ENCODE results near the gene PDLIM5.
"Not testable (repeated sequence)": the region's sequence is repeated elsewhere in the genome, so short reads cannot be mapped to it uniquely, and the experiment has no call there.

The PDLIM5 gene

DNA sequence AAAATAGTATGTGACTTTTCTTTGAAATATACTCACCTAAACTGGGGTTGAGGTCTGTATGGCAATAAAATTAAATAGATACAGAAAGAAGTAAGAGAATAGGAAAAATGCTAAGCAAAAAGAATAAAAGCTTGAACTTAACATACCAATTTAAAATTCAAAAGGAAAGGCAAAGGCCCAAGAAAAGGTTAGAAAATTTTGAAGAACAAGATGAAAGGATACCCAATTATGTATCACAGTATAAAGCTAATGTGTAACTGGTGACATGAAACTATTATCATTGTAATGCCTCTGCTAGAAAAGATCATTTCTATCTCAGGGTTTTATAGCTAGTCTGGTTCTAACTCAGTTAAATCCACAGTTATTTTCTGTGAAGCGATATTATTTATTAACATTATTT is 99.1 kb downstream of the PDLIM5 start:
- no peak overlapping the region for H3K4me2 ChIP-seq (ENCODE audit: low read depth, low read length, poor library complexity, severe bottlenecking)
- H3K9ac ChIP-seq (ENCODE audit: low read depth, low read length, poor library complexity, severe bottlenecking), result no peak overlapping the region
- H3K27me3 ChIP-seq (ENCODE audit: insufficient read depth, low read length, poor library complexity, severe bottlenecking), result no peaks in the 10 kb centered on the region
- no peaks in the 10 kb centered on the region for H3F3A ChIP-seq (ENCODE audit: low read depth)
- H4K20me1 ChIP-seq (ENCODE audit: insufficient read depth, low read length, poor library complexity, severe bottlenecking), result no peaks in the 10 kb centered on the region
- H3K9me3 ChIP-seq (ENCODE audit: insufficient read depth, low read depth, low read length), result no peaks in the 10 kb centered on the region
- peaks cover 38% of the 10 kb centered on the region for H3K4me1 ChIP-seq (ENCODE audit: insufficient read depth, low read length, poor library complexity, severe bottlenecking)
- TF ChIP-seq, protein P1, sequence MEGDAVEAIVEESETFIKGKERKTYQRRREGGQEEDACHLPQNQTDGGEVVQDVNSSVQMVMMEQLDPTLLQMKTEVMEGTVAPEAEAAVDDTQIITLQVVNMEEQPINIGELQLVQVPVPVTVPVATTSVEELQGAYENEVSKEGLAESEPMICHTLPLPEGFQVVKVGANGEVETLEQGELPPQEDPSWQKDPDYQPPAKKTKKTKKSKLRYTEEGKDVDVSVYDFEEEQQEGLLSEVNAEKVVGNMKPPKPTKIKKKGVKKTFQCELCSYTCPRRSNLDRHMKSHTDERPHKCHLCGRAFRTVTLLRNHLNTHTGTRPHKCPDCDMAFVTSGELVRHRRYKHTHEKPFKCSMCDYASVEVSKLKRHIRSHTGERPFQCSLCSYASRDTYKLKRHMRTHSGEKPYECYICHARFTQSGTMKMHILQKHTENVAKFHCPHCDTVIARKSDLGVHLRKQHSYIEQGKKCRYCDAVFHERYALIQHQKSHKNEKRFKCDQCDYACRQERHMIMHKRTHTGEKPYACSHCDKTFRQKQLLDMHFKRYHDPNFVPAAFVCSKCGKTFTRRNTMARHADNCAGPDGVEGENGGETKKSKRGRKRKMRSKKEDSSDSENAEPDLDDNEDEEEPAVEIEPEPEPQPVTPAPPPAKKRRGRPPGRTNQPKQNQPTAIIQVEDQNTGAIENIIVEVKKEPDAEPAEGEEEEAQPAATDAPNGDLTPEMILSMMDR (conservative IDR thresholded peaks at IDR 0.05; ENCODE audit: low read length), result no peak
- no peak for TF ChIP-seq EZH2phosphoT487 (IDR thresholded peaks at IDR 0.05; ENCODE audit: borderline replicate concordance)
- no peaks in the 10 kb centered on the region for H3K9me2 ChIP-seq (replicated peaks; ENCODE audit: low read depth, low read length)
- H3K36me3 ChIP-seq (ENCODE audit: insufficient read depth, low read length), result no peaks in the 10 kb centered on the region
- H3K4me3 ChIP-seq (ENCODE audit: low read length, poor library complexity, severe bottlenecking), result no peak overlapping the region
- H2AFZ ChIP-seq (ENCODE audit: low read length), result no peak overlapping the region
- H3K79me2 ChIP-seq (ENCODE audit: insufficient read depth, low read length), result 0 out of 2 replicates have a peak, but pooled peaks cover 4% of the 10 kb centered on the region

DNA sequence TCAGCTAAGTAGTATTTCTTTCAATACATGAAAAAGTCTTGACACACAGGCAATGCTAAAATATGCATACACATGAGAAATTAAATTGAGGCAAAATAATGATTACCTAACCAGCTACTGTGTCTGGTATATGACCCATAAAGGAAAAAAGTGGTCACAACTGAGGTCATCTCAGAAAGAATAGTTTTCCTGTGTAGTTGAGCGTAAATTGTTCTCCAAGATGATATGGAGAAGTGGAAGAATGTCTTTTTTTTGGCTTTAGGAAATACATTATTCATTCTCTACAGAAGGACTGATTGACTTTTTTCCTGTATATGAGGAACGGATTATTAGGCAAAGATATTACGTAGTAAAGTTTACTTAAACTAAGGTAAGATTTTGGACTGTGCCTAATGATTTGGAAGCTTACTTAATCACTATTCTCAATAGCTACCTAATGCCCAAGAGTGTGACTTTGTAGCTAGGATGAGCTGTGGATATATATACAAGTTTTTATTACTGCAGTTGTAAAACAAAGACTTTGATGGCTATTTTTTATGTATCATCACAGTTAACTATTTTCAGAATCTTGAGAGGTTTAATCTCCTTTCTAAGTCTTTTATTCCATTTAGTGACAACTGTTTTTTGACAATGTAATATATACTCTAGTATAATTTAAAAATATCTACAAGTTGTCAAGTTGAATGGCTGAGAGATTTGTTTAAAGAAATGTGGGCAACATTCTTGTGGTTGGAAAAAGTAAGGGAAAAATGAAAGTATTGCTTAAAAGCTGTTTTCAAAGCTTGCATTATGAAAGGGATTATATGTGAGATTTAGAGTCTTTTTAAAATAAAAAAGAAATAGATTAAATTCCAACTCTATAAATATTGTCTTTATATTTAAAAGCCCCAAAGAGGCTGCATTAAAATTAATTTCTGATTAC is 100.2 kb downstream of the PDLIM5 start:
- H2AFZ ChIP-seq (ENCODE audit: low read length), result no peak overlapping the region
- peak overlapping the region; percentile 2 for H3K9ac ChIP-seq (ENCODE audit: low read depth, low read length, poor library complexity, severe bottlenecking)
- H3K4me1 ChIP-seq (ENCODE audit: insufficient read depth, low read length, poor library complexity, severe bottlenecking), result peaks cover 35% of the 10 kb centered on the region
- no peak for TF ChIP-seq EZH2phosphoT487 (IDR thresholded peaks at IDR 0.05; ENCODE audit: borderline replicate concordance)
- TF ChIP-seq, protein P1 (conservative IDR thresholded peaks at IDR 0.05; ENCODE audit: low read length), result no peak
- no peaks in the 10 kb centered on the region for H3K9me3 ChIP-seq (ENCODE audit: insufficient read depth, low read depth, low read length)
- no peaks in the 10 kb centered on the region for H4K20me1 ChIP-seq (ENCODE audit: insufficient read depth, low read length, poor library complexity, severe bottlenecking)
- no peaks in the 10 kb centered on the region for H3K27me3 ChIP-seq (ENCODE audit: insufficient read depth, low read length, poor library complexity, severe bottlenecking)
- H3F3A ChIP-seq (ENCODE audit: low read depth), result no peaks in the 10 kb centered on the region
- H3K36me3 ChIP-seq (ENCODE audit: insufficient read depth, low read length), result no peaks in the 10 kb centered on the region
- no peak overlapping the region for H3K4me2 ChIP-seq (ENCODE audit: low read depth, low read length, poor library complexity, severe bottlenecking)
- no peaks in the 10 kb centered on the region for H3K9me2 ChIP-seq (replicated peaks; ENCODE audit: low read depth, low read length)
- H3K4me3 ChIP-seq (ENCODE audit: low read length, poor library complexity, severe bottlenecking), result no peak overlapping the region
- no peaks in the 10 kb centered on the region for H3K79me2 ChIP-seq (ENCODE audit: insufficient read depth, low read length)

DNA sequence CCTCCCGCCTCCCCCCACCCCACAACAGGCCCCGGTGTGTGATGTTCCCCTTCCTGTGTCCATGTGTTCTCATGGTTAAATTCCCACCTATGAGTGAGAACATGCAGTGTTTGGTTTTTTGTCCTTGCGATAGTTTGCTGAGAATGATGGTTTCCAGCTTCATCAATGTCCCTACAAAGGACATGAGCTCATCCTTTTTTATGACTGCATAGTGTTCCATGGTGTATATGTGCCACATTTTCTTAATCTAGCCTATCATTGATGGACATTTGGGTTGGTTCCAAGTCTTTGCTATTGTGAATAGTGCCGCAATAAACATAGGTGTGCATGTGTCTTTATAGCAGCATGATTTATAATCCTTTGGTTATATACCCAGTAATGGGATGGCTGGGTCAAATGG is 104.3 kb downstream of the PDLIM5 start:
- not testable (repeated sequence) for H3K27me3 ChIP-seq (ENCODE audit: insufficient read depth, low read length, poor library complexity, severe bottlenecking); H3F3A ChIP-seq (ENCODE audit: low read depth); H3K9me2 ChIP-seq (replicated peaks; ENCODE audit: low read depth, low read length); H4K20me1 ChIP-seq (ENCODE audit: insufficient read depth, low read length, poor library complexity, severe bottlenecking); H2AFZ ChIP-seq (ENCODE audit: low read length); H3K4me2 ChIP-seq (ENCODE audit: low read depth, low read length, poor library complexity, severe bottlenecking); H3K9ac ChIP-seq (ENCODE audit: low read depth, low read length, poor library complexity, severe bottlenecking); H3K9me3 ChIP-seq (ENCODE audit: insufficient read depth, low read depth, low read length); H3K36me3 ChIP-seq (ENCODE audit: insufficient read depth, low read length); H3K4me3 ChIP-seq (ENCODE audit: low read length, poor library complexity, severe bottlenecking)
- peaks cover 15% of the 10 kb centered on the region; the same call in 1 of the 2 replicates for H3K79me2 ChIP-seq (ENCODE audit: insufficient read depth, low read length)
- peaks cover 31% of the 10 kb centered on the region for H3K4me1 ChIP-seq (ENCODE audit: insufficient read depth, low read length, poor library complexity, severe bottlenecking)

DNA sequence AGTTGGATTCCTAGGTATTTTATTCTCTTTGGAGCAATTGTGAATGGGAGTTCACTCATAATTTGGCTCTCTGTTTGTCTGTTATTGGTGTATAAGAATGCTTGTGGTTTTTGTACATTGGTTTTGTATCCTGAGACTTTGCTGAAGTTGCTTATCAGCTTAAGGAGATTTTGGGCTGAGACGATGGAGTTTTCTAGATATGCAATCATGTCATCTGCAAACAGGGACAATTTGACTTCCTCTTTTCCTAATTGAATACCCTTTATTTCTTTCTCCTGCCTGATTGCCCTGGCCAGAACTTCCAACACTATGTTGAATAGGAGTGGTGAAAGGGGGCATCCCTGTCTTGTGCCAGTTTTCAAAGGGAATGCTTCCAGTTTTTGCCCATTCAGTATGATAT is 105.9 kb downstream of the PDLIM5 start:
- not testable (repeated sequence) for H3K36me3 ChIP-seq (ENCODE audit: insufficient read depth, low read length); H3F3A ChIP-seq (ENCODE audit: low read depth); H3K27me3 ChIP-seq (ENCODE audit: insufficient read depth, low read length, poor library complexity, severe bottlenecking); H3K4me2 ChIP-seq (ENCODE audit: low read depth, low read length, poor library complexity, severe bottlenecking); H3K9me3 ChIP-seq (ENCODE audit: insufficient read depth, low read depth, low read length); H3K9me2 ChIP-seq (replicated peaks; ENCODE audit: low read depth, low read length); H4K20me1 ChIP-seq (ENCODE audit: insufficient read depth, low read length, poor library complexity, severe bottlenecking); H3K4me3 ChIP-seq (ENCODE audit: low read length, poor library complexity, severe bottlenecking); H2AFZ ChIP-seq (ENCODE audit: low read length); H3K9ac ChIP-seq (ENCODE audit: low read depth, low read length, poor library complexity, severe bottlenecking)
- Histone ChIP-seq H3K79me2 (ENCODE audit: insufficient read depth, low read length) (peaks cover 20% of the 10 kb centered on the region; the same call in 1 of the 2 replicates), H3K4me1 (ENCODE audit: insufficient read depth, low read length, poor library complexity, severe bottlenecking) (peaks cover 23% of the 10 kb centered on the region)
